ENCODE data around the gene FNIP1.

- TF ChIP-seq, protein P1, sequence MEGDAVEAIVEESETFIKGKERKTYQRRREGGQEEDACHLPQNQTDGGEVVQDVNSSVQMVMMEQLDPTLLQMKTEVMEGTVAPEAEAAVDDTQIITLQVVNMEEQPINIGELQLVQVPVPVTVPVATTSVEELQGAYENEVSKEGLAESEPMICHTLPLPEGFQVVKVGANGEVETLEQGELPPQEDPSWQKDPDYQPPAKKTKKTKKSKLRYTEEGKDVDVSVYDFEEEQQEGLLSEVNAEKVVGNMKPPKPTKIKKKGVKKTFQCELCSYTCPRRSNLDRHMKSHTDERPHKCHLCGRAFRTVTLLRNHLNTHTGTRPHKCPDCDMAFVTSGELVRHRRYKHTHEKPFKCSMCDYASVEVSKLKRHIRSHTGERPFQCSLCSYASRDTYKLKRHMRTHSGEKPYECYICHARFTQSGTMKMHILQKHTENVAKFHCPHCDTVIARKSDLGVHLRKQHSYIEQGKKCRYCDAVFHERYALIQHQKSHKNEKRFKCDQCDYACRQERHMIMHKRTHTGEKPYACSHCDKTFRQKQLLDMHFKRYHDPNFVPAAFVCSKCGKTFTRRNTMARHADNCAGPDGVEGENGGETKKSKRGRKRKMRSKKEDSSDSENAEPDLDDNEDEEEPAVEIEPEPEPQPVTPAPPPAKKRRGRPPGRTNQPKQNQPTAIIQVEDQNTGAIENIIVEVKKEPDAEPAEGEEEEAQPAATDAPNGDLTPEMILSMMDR (IDR thresholded peaks at IDR 0.05), result no peak
- no peak for TF ChIP-seq POLR2A (IDR thresholded peaks at IDR 0.05)
Measured at GRCh38 chr5:131773805-131774204, 23.0 kb downstream of the FNIP1 start.
